GM18861 (cell line): ENCODE data around the gene ALLC.
"Not testable (repeated sequence)": the region's sequence is repeated elsewhere in the genome, so short reads cannot be mapped to it uniquely, and the experiment has no call there.

ENCODE experiments used
- ATAC-seq: cut with Tn5 transposase; IDR thresholded peaks from one replicate; pipeline ENCODE4 v1.9.1; 2021; ENCODE audit not compliant: unreplicated experiment

The ALLC gene

DNA sequence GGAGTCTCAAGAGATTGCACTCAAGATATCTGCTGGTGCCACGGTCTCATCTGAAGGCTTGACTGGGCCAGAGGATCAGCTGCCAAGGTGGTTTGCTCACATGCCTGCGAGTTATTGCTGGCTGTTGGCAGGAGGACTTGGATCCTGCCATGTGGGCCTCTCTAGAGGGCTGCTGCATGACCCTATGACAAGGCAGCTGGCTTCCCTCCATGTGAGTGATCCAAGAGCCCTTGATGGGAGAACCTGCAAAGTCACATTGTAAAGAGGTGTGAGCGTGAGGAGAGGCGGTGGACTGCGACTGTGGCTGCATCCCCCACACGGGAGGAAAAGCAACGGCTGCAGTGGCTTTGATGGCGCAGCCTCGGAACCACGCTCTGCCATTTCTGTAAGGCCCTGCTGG lies 4.0 kb upstream of the ALLC start:
- ATAC-seq: no peak

DNA sequence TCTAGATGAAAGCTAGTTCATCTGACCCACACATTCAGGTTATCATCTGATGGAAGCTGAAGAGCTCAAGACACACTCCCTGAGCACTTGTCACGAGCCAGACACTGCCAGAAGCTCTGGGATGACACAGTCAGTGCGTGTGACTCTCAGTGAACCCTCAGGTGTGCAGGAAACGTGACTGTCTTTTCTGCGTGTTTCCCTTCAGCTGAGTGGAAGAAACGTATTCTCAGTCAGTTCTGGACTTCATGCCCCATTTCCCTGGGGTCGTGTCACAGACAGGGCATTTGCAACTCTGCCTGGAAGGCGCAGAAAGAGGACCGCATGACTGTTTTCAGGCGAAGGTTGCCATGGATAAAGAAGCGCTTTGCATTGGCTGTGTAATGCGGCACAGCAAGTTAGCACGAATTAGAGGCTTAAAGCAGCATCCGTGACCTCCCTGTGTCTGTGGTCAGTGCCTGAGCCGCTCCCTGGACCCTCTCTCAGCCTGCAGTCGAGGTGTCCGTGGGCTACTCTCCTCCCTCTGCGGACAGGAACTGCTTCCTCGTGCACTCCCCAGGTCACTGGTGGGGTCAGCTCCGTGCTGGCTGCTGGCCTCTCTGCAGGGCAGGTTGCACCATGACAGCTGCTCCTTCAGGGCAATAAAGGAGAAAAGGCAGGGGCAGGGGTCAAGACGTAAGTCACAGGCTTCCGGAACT lies 3.3 kb upstream of the ALLC start:
- no peak for ATAC-seq

GRCh38 chr2:3655871-3656761 lies 1.9 kb upstream of the ALLC start:
- ATAC-seq: no peak

- no peak for ATAC-seq
Measured at GRCh38 chr2:3656762-3657721, 958 bp upstream of the ALLC start.

- ATAC-seq: no peak
Measured at GRCh38 chr2:3659447-3660432, 1.7 kb downstream of the ALLC start.

DNA sequence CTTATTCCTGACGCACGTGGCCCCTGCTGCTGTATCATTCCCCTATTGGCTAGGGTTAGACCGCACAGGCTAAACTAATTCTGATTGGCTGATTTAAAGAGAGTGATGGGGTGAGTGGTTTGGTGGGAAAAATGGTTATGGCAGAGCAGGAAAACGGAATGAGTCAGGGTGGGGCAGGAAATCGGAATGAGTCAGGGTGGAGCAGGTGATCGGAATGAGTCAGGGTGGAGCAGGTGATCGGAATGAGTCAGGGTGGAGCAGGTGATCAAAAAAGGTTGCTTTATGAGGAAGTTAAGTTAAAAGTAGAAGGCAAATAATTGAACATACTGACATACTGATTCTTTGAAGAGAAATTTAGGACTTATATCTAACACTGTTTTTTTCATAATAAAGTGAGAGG lies 2.6 kb downstream of the ALLC start:
- not testable (repeated sequence) for ATAC-seq

GRCh38 chr2:3661149-3661660 lies 3.2 kb downstream of the ALLC start:
- ATAC-seq: no peak

DNA sequence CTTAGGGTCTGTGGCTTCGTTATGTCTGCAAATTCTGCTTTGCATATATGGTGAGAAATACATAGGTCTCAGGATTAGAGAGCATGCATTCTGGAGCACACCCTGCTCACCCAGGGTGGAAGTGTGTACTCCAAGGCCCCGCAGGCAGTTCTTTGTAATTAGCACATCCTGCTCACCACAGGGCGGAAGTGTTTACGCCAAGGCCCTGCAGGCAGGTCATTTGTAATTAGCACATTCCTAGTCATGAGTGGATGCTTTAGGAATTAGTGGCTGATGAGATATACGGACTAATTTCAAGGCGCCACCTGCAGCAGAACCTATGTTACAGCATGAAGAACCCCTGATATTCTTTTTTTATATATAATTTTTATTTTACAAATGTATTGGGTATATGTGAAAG lies 4.2 kb downstream of the ALLC start:
- ATAC-seq: no peak

- no peak for ATAC-seq
Measured at GRCh38 chr2:3664118-3664517, 6.1 kb downstream of the ALLC start.

- ATAC-seq: no peak
Measured at GRCh38 chr2:3664925-3665324, 6.9 kb downstream of the ALLC start.

- ATAC-seq: no peak
Measured at GRCh38 chr2:3665886-3666612, 8.0 kb downstream of the ALLC start.

- no peak for ATAC-seq
Measured at GRCh38 chr2:3666613-3666975, 8.6 kb downstream of the ALLC start.

DNA sequence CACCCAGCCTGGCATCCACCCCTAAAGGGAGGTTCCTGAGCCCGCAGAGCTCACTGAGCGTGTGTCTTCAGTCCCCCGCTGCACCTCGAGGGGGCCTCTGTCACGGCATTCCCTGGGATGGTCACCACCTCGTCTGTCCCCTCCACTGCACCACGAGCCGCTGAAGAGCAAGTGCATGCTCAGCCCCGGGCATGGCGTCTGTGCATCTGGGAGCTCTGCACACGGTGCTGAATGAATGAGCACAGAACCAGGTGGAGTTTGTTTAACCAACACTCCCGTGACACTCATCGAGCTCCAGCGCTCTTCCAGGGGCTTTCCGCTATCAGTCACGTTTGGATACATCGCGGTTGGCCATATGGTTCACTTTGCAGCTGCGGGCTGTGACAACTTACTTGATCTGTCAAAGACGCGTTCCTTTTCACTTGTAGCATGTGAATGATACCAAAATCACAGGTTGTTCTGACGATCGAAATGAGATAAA lies 9.2 kb downstream of the ALLC start:
- no peak for ATAC-seq

DNA sequence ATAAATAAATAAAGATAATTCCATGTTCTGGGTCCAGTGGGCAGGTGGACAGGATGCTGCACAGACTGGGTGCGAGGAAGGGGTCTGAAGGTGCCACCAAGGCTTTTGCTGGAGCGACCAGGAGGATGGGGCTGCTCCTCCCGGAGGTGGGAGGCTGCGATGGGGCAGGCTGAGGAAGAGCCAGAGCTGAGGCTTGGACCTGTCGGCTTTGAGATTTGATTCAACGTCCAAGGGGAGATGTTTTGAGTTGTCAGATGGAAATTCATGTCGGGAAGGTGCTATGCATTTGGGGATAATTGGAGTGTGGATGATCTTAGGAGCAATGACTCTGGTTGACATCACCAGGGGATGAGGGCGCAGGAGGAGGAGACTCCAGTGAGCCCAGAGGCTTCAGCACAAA lies 11.7 kb downstream of the ALLC start:
- no peak for ATAC-seq

DNA sequence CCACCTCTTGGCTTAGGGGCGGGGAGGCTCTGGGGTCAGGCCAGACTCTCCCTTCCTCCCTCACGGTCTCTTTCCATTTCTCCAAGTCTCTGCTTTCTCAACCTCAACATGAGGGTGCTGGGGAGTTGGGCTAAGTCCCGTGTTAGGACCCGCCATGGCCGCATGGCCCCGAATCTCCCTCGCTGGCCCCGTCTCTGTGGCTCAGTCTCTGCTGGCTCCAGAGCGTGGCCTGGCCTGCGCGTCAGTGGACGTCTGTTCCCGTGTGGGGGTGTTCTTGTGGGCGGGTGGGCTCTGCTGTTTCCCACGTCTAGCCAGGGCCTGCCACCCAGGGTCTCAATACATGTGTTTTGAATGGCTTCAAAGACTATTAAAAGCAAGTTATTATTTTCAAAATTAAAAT lies 12.4 kb downstream of the ALLC start:
- no peak for ATAC-seq

- no peak for ATAC-seq
Measured at GRCh38 chr2:3670941-3671340, 12.9 kb downstream of the ALLC start.

GRCh38 chr2:3672861-3673678 lies 15.1 kb downstream of the ALLC start:
- no peak for ATAC-seq
